ENCODE data around the gene FBXW11.

- TF ChIP-seq, protein P1, sequence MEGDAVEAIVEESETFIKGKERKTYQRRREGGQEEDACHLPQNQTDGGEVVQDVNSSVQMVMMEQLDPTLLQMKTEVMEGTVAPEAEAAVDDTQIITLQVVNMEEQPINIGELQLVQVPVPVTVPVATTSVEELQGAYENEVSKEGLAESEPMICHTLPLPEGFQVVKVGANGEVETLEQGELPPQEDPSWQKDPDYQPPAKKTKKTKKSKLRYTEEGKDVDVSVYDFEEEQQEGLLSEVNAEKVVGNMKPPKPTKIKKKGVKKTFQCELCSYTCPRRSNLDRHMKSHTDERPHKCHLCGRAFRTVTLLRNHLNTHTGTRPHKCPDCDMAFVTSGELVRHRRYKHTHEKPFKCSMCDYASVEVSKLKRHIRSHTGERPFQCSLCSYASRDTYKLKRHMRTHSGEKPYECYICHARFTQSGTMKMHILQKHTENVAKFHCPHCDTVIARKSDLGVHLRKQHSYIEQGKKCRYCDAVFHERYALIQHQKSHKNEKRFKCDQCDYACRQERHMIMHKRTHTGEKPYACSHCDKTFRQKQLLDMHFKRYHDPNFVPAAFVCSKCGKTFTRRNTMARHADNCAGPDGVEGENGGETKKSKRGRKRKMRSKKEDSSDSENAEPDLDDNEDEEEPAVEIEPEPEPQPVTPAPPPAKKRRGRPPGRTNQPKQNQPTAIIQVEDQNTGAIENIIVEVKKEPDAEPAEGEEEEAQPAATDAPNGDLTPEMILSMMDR (conservative IDR thresholded peaks at IDR 0.05; ENCODE audit: low read length): no peak
- TF ChIP-seq EZH2phosphoT487 (IDR thresholded peaks at IDR 0.05; ENCODE audit: borderline replicate concordance): no peak
Observed at GRCh38 chr5:172042183-172042582, 35.7 kb upstream of the FBXW11 start.

All from Loucy (cell line).